ENCODE results near the gene PRPF38A. TPM values are rescaled to one million over a fixed set of nuclear protein-coding genes. Genes with fewer than 3 reads are reported as not detected.

PRPF38A gene
- total and polyA plus RNA-seq, 2 donors from 2014 or later, result 19.0 to 46.7 TPM

Other genes starting within 250 kb of the PRPF38A start
- gene CC2D1B, start 38.4 kb upstream of the PRPF38A start, total RNA-seq, result 42.5 TPM
- gene CC2D1B, start 38.4 kb upstream of the PRPF38A start, polyA plus RNA-seq (ENCODE audit: insufficient read depth, low read depth, low replicate concordance), result 26.9 TPM
- gene ORC1, start 179 bp upstream of the PRPF38A start, total RNA-seq, result 0.50 TPM
- 0.37 TPM for gene ORC1, start 179 bp upstream of the PRPF38A start, polyA plus RNA-seq (ENCODE audit: insufficient read depth, low read depth, low replicate concordance)
- gene TUT4, start 148.5 kb downstream of the PRPF38A start, total RNA-seq, result 47.8 TPM
- gene TUT4, start 148.5 kb downstream of the PRPF38A start, polyA plus RNA-seq (ENCODE audit: insufficient read depth, low read depth, low replicate concordance), result 19.7 TPM
- 9.7 TPM for gene GPX7, start 197.8 kb downstream of the PRPF38A start, total RNA-seq
- 14.3 TPM for gene GPX7, start 197.8 kb downstream of the PRPF38A start, polyA plus RNA-seq (ENCODE audit: insufficient read depth, low read depth, low replicate concordance)
- 2.5 TPM for gene SHISAL2A, start 228.6 kb downstream of the PRPF38A start, total RNA-seq
- not detected for gene SHISAL2A, start 228.6 kb downstream of the PRPF38A start, polyA plus RNA-seq (ENCODE audit: insufficient read depth, low read depth, low replicate concordance)

Measured in kidney (tissue), 2 donors.